ENCODE data around the gene GLB1L.

- TF ChIP-seq CTCF (IDR thresholded peaks at IDR 0.05): no peak
- no peak for TF ChIP-seq ZFX (IDR thresholded peaks at IDR 0.05; ENCODE audit: borderline replicate concordance)
Observed at GRCh38 chr2:219282943-219283581, 37.8 kb upstream of the GLB1L start.

Measured in 22Rv1 (cell line).